Activated CD4-positive, alpha-beta T cell treated with anti-CD3 and anti-CD28 coated beads, Interleukin-2, Interleukin-4, amounts not matched to agents 100 ng/mL and 50 ng/mL, durations not matched to agents 16 hours and 8 hours (primary cell): ENCODE results near the gene SLC5A5.
"Not testable (repeated sequence)": the region's sequence is repeated elsewhere in the genome, so short reads cannot be mapped to it uniquely, and the experiment has no call there.

Source experiments
- DNase-seq: peaks from one replicate; pipeline ENCODE4 v3.0.0-alpha.2; 2020; ENCODE audit warnings: low spot score

Gene SLC5A5

DNA sequence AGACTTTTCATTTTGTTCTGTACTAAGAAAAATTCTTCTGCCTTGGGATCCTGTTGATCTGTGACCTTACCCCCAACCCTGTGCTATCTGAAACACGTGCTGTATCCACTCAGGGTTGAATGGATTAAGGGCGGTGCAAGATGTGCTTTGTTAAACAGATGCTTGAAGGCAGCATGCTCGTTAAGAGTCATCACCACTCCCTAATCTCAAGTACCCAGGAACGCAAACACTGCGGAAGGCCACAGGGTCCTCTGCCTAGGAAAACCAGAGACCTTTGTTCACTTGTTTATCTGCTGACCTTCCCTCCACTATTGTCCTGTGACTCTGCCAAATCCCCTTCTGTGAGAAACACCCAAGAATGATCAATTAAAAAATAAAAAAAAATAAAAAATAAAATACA, 47.4 kb downstream of the SLC5A5 start:
- DNase-seq: not testable (repeated sequence)

DNA sequence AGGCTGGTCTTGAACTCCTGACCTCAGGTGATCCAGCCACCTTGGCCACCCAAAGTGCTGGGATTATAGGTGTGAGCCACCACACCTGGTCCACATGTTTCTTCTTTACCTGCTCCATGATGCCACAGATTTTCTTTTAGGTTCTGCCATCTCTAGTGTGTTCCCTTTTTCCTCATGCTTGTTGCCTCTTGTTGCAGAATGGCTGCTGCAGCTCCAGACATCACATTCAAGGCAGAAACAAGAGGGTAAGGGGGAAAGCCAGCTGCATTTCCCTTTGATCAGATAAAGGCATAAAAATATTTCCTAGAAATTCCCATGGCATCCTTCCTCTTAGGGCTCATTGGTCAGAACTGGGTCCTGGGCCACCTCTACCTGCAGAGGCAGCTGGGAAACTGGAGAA, 48.8 kb downstream of the SLC5A5 start:
- DNase-seq: no peak

DNA sequence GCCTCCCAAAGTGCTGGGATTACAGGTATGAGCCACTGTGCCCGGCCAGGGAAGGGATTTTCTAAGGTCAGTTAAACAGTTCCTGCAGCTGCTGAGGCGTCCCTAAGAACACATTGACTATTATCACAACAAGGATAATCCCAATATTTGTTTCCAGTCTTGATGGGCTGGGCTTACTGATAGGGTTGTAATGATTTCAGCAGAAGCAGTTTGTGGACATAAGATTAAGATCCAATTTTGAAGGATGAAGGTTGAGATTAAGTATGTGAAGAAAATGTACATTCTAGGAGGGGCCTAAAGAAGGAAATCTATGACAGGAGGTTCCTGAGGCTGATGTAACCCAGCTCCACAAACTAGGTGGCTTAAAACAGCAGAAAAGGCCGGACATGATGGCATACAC, 50.4 kb downstream of the SLC5A5 start:
- no peak for DNase-seq

DNA sequence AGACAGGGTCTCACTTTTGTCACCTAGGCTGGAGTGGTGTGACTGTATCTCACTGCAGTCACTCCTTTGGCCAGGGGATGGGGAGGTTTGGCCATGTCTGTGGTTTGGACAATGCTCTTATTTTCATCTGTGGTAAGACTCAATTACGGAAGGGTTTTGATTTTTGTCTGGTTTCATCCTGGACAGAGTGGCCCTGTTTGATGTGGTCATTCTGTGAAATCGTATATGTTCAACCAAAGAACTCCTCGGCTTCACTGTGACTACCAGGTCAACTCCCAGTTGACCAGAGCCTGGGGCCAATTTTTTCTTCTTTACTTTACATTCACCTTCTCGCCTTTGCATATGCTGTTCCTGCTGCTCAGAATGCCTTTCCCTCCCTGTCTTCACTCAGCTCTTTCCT, 54.3 kb downstream of the SLC5A5 start:
- DNase-seq: no peak

DNA sequence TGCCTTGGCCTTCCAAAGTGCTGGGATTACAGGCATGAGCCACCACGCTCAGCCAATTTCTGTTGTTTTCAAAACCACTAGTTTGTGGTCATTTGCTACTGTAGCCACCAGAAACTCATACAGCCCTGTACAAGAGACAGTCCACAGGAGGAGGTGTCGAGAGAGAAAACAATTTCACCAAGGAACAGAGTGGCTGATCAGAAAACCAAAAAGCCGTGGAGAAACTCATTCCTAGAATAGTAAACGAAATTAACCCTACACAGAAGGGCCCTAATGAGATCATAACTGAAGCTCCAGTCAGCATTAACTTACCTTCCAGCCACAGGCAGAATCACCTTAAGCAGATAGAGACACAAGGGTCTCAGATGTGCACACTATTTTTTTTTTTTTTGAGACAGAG, 57.3 kb downstream of the SLC5A5 start:
- peak; percentile 43 for DNase-seq

DNA sequence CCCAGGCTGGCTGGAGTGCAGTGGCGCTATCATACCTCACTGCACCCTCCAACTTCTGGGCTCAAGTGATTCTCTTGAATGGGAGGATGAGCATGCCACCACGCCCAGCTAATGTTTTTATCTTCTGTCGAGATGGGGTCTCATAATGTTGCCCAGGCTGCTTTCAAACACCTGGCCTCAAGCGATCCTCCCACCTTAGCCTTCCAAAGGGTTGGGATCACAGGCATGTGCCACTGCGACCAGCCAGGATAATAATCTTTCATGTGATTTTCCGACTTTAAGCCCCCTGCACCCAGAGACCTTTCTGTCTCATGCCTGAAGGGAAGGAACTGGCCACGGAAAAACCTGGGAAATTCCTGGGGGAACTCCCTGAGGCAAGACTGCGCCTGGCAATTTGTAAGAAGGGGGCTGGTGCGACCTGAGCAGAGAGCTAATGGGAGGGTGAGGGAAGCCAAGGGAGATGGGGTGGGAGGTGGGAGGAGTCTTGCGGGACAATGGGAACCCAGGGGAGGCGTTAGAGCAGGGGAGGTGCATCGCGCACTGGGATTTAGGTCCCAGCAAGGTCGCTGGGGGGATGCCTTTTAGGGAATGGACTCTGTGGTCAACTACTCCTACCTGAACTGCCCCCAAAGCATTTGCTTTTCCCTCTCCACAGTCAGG, 59.9 kb downstream of the SLC5A5 start:
- no peak for DNase-seq

DNA sequence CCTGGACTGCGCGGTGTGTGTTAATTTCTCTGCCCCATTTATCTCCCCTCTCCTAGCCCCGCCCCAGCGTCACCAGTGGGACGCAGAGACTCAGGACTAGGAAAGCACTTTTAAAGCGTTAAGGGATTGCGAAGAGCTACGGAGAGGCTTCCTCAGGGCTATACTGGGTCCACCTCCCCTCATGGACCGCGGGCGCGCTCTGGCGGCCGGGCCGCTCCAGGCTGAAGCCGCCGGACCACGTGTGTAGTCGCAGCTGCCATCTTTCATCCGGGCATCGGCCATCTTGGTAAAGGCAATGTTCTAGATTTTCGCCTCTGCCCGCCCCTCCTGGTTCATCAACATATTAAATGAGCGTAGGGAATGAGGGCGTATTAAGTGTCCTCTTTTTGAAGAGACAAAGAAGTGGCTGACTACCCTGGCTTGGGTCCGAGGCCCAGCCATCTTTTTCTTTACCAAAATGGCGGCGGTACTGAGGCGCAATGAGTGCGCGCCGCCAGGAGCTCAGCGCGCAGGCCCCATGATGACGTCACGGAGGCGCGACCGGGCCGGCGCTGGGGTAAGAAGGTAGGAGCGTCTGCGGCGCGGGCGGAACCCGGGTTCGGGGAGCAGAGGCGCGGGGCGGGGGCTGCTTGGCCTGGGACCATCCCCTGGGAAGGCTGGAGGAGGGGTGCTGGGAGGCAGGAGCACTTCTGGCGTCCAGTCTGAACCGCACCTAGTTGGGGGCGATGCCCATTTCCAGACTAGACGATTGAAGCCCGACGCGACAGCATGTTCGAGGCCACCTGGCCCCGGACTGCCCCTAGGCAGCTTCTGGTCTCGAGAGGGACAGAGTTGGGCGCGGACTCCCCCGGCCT, 61.0 kb downstream of the SLC5A5 start, which contains the start of gene CCDC124:
TSS of gene CCDC124 (plus strand) at position 531 of the 854 bp plus-strand sequence. CDS start 3,406 bp downstream, outside the sequence.
- peak; percentile 93 for DNase-seq

DNA sequence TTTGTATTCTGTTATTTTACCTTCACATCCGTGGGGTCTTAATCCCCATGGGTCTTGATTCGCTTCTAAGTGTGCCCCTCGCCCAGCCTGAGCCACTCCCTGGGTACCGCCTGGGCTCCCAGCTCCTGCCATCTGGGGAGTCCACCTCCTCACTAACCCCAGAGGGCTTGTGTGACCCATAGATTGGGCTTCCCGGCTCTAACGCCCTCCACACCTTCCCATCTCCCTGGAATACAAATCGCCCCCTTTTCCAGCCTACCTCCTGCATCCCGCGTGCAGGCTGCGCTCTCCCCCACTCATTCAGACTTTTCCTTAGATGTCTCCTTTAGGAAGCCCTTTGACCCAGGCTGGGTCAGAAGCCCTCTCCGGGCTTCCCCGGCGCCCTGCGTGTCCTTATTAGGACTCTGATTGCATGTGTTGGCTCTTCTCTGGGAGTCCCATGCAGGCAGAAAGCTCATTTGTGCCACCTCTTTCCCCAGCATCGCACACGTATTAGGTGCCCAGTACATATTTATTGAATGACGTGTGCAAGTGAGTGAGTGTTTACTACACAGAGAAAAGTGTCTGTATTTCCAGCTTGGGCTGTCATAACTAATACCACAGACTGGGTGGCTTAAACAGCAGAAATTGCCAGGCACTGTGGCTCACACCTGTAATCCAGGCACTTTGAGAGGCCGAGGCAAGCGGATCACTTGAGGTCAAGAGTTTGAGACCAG, 61.8 kb downstream of the SLC5A5 start:
- no peak for DNase-seq

DNA sequence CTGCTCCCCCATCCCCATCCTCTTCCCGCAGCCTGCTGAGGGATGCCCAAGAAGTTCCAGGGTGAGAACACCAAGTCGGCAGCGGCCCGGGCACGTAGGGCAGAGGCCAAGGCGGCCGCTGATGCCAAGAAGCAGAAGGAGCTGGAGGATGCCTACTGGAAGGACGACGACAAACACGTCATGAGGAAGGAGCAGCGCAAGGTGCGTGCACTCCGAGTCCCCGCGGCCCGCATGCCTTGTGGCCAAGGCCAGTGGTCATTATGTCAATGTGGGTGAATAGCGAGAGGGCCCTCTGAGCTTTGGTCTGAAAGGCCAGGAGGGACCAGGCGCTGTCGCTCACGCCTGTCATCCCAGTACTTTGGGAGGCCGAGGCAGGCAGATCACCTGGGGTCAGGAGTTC, 64.6 kb downstream of the SLC5A5 start:
- no peak for DNase-seq

DNA sequence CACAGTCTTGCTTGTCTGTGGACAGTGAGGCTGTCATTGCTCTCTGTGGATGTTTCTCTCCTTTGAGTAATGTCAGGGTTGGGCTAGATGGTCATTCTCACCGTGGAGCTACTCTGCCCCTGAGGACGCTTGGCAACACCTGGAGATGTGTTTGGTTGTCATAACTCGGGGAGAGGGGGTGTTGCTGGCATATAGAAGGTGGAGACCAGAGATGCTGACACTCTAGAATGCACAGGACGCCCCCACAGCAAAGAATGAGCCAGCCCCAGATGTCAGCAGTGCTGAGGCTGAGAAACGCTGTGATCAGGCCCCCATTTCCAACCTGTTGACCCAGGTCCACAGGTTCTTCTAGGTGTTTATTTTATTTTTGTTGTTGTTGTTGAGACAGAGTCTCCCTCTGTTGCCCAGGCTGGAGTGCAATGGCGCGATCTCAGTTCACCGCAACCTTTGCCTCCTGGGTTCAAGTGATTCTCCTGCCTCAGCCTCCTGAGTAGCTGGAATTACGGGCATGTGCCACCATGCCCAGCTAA, 65.7 kb downstream of the SLC5A5 start:
- no peak for DNase-seq

DNA sequence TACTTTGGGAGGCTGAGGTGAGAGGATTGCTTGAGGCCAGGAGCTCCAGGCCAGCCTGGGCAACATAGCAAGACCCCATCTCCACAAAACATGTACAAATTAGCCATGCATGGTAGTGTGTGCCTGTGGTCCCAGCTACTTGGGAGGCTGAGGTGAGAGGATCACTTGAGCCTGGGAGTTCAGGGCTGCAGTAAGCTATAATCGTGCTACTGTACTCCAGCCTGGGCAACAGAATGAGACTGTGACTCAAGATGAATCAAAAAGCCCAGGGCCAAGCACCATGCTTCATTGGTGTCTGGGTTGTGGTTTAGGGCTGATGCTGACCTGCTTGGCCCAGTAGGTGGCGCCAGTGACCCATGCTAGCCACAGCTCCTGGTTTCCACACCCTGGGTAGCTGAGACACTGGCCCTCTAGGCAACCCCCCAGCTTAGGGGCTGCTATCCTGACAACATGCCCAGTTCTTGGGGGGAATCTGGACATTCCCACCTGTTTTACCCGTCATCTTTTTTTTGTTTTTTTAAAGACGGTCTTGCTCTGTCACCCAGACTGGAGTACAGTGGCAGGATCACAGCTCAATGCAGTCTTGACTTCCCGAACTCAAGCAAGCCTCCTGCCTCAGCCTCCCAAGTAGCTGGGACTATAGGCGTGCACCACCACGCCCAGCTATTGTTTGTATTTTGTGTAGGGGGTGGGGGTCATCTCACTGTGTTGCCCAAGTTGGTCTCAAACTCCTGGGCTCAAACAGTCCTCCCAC, 66.5 kb downstream of the SLC5A5 start:
- peak; percentile 83 for DNase-seq

DNA sequence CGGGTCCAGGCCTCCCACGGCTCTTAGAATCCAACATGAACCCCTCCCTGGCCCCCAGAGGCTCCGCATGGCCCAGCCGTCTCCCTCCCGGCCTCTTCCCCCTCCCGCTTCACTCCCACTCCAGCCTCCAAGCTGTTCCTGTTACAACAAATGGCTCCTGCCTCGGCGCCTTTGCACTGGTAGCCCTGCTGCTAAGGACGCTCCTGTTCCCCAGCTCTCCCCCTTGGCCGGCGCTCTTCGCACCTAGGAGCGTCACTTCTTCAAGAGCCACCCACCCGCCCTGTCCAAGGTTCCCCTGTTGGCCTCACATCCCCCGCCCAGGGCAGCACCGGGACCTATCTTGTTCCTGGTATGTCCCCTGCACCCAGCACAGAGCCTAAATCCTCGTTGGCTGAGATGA, 70.4 kb downstream of the SLC5A5 start:
- DNase-seq: no peak

DNA sequence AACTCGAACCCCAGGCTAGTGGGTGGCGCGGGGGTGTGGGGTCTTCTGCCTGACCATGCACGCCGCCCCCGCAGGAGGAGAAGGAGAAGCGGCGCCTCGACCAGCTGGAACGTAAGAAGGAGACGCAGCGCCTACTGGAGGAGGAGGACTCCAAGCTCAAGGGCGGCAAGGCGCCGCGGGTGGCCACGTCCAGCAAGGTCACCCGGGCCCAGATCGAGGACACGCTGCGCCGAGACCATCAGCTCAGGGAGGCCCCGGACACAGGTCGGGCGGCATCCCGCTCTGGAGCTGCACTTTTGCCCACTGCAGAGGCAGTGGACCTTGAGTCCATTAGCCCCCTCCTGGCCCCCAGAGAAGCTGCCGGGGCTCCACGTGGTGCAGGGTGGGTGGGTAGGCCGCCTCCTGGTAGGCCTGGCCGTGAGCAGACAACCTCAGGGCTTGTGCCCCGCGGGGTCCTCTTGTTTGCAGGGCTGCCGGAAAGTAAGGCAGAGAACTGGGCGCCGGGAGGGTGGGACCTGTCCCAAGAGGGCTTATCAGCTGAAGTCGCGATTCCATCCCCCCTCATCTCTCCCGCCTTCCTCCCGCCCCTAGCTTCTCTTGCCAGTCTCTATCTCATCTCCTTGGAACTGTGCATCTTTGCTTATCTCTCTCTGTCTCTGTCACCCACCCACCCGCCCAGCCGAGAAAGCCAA, 71.0 kb downstream of the SLC5A5 start:
- DNase-seq: no peak

DNA sequence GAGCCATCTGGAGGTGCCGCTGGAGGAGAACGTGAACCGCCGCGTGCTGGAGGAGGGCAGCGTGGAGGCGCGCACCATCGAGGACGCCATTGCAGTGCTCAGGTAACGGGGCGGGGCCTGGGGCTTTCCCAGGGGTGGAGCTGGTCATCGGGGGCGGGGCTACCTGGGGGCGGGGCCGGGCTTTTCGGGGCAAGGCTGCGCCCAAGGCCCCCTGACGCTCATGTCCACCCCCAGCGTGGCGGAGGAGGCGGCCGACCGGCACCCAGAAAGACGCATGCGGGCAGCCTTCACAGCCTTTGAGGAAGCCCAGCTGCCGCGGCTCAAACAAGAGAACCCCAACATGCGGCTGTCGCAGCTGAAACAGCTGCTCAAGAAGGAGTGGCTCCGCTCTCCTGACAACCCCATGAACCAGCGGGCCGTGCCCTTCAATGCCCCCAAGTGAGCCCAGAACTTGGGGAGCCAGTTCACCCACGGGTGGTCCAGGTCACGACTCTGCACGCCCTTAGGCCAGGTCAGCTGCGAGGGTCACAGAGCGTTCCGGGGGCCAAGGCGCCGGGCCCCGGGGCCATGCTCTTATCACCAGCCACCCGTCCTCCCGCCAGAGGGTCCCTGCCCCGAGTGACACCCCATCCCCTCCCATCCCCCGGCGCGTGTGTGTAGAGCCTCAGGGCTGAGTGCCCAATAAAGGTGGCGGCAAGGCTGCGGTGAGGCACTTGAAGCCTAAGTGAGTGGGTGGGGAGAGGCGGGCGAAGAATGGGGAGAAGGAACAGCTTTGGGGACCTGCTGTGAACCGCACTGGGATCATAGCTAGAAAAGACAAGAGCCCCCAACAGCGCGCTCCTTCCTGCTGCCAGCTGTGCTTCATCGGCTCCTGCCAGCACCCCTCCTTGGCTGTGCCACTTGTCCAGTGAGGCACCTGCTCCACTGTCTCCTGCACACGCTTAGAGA, 71.8 kb downstream of the SLC5A5 start:
- DNase-seq: no peak

DNA sequence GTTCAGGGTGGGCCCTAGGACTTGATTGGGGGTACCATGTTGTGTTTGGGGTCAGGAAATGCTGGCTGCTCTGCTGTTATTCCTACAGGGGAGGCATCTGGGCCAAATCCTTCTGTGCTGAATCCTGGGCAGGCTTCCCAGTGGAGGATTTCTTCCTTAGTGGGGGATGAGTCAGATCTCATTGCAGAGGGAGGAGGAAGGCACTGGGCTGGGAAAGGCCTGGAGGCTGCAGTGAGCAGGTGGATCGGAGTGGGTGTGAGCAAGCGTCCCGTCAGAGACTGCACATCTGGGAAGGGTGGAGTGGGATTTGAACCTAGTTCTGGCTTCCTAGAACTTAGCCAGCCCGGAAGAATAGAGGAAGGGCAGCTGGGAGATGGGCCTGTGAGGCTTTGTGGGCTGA, 72.6 kb downstream of the SLC5A5 start:
- no peak for DNase-seq
